ENCODE results near the gene ARHGAP44.

Gene ARHGAP44

DNA sequence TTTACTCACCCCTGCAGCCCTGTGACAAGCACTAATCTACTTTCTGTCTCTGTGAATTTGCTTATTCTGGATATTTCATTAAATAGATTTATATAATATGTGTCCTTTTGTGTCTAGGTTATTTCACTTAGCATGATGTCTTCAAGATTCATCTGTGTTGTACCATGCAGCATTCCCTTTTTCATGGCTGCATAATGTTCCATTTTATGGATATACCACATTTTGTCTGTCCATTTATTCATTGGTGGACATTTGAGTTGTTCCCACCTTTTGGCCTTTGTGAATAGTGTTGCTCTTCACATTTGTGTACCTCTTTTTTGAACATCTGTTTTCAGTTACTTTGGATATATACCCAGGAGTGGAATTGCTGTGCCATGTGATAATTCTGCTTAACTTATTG is 118.2 kb downstream of the ARHGAP44 start:
- ChIA-PET POLR2A (no interaction called here), CTCF (interaction anchor here (0.7 kb wide), 1 partner anchor 1279 kb away, joined by 3 read pairs; no protein-coding TSS in a partner anchor)
- TF ChIP-seq ZBTB48 (tag by site-specific recombination; IDR thresholded peaks at IDR 0.05) (no peak), ZNF580 (tag by site-specific recombination; IDR thresholded peaks at IDR 0.05) (peak; percentile 20; the same call in 1 of the 2 replicates), ZNF146 (tag by site-specific recombination; IDR thresholded peaks at IDR 0.05) (peak; percentile 91)
- TF ChIP-seq, protein P1, sequence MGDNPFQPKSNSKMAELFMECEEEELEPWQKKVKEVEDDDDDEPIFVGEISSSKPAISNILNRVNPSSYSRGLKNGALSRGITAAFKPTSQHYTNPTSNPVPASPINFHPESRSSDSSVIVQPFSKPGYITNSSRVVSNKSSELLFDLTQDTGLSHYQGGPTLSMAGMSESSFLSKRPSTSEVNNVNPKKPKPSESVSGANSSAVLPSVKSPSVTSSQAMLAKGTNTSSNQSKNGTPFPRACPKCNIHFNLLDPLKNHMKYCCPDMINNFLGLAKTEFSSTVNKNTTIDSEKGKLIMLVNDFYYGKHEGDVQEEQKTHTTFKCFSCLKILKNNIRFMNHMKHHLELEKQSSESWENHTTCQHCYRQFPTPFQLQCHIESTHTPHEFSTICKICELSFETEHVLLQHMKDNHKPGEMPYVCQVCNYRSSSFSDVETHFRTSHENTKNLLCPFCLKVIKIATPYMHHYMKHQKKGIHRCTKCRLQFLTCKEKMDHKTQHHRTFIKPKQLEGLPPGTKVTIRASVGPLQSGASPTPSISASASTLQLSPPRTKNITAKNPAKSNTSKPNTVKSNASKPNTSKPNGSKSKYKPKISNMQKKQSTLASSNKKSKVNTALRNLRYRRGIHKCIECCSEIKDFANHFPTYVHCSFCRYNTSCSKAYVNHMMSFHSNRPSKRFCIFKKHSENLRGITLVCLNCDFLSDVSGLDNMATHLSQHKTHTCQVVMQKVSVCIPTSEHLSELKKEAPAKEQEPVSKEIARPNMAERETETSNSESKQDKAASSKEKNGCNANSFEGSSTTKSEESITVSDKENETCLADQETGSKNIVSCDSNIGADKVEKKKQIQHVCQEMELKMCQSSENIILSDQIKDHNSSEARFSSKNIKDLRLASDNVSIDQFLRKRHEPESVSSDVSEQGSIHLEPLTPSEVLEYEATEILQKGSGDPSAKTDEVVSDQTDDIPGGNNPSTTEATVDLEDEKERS (tag by site-specific recombination; IDR thresholded peaks at IDR 0.05) = peak; percentile 18; the same call in 1 of the 2 replicates
- H3K4me3 ChIP-seq (ENCODE audit: low read depth, low read length) = no peak overlapping the region
- H3K9me3 ChIP-seq (ENCODE audit: control insufficient read depth, insufficient read depth, low read depth, low read length) = no peaks in the 10 kb centered on the region; the same call in 1 of the 2 replicates
- no peak overlapping the region for H3K27ac ChIP-seq (ENCODE audit: extremely low read depth, low read depth, low read length)
- H3K4me1 ChIP-seq (ENCODE audit: control insufficient read depth, insufficient read depth, low read length) = peaks cover 7% of the 10 kb centered on the region
- peaks cover 6 to 7% of the 10 kb centered on the region in 2 experiments; a peak in 2 of 3 replicates for H3K36me3 ChIP-seq (ENCODE audit: control insufficient read depth in 2 of 2, insufficient read depth in 1 of 2, low read length in 2 of 2)

DNA sequence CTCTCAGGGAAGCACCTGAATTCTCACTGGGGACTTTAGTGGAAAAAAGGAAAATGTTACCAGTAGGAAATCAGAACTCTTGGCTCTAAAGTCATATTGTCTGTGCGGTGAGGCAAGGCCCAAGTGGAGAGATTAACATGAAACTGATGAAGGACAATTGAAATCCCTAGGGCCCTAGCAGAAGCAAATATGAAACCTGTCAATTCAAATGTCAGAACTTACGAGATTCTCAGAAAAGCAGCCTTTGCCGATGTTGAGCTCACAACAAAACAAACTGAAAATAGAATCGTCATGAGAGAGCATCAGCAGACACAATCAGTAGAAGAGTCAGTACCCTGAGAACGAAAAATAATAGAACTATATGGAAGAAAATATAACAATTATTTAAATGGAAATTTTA is 119.7 kb downstream of the ARHGAP44 start:
- POLR2A ChIA-PET = no interaction called here
- Histone ChIP-seq H3K4me3 (ENCODE audit: low read depth, low read length) (no peak overlapping the region), H3K36me3 (ENCODE audit: control insufficient read depth in 2 of 2, insufficient read depth in 1 of 2, low read length in 2 of 2) (peaks cover 6 to 7% of the 10 kb centered on the region in 2 experiments), H3K27ac (ENCODE audit: extremely low read depth, low read depth, low read length) (no peak overlapping the region), H3K4me1 (ENCODE audit: control insufficient read depth, insufficient read depth, low read length) (no peaks in the 10 kb centered on the region), H3K9me3 (ENCODE audit: control insufficient read depth, insufficient read depth, low read depth, low read length) (no peaks in the 10 kb centered on the region; the same call in 1 of the 2 replicates)
- no peak for TF ChIP-seq ZNF302 (tag by site-specific recombination; IDR thresholded peaks at IDR 0.05; ENCODE audit: low read depth)
- TF ChIP-seq ZNF19 (tag by site-specific recombination; IDR thresholded peaks at IDR 0.05; ENCODE audit: low read depth) = no peak
- no peak for TF ChIP-seq ZNF214 (tag by site-specific recombination; IDR thresholded peaks at IDR 0.05; ENCODE audit: borderline replicate concordance)
- TF ChIP-seq MYNN (tag by site-specific recombination; IDR thresholded peaks at IDR 0.05; ENCODE audit: borderline replicate concordance) = no peak
- no peak for TF ChIP-seq ZNF274 (IDR thresholded peaks at IDR 0.05; ENCODE audit: low read length)
- no peak for TF ChIP-seq ZNF274 (tag by site-specific recombination; IDR thresholded peaks at IDR 0.05; ENCODE audit: borderline replicate concordance)
- TF ChIP-seq RBAK (tag by site-specific recombination; IDR thresholded peaks at IDR 0.05) = no peak
- no peak for TF ChIP-seq ZBTB26 (tag by site-specific recombination; optimal IDR thresholded peaks at IDR 0.05)
- CTCF ChIA-PET = no interaction called here

DNA sequence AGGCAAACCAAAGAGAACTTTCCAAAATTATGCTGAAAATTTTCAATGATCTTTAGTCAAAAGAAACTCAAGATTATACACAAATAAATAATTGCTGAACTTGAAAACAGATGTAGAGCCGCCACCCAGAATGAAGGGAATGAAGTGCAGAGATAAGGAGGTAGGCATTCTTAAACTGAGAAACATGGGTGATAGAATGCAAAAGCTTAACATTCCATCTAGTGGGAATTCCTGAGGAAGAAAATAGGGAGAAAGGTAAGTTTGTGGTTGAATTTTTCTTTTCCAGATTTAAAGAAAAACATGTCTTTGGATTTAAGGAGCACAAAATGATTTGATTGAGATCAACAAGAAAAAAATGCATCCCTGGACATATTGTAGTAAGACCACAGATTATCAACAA is 120.2 kb downstream of the ARHGAP44 start:
- H3K36me3 ChIP-seq (ENCODE audit: control insufficient read depth in 2 of 2, insufficient read depth in 1 of 2, low read length in 2 of 2) = peaks cover 5 to 6% of the 10 kb centered on the region in 2 experiments
- POLR2A ChIA-PET = no interaction called here
- no peak overlapping the region for H3K27ac ChIP-seq (ENCODE audit: extremely low read depth, low read depth, low read length)
- no peak overlapping the region for H3K4me3 ChIP-seq (ENCODE audit: low read depth, low read length)
- H3K4me1 ChIP-seq (ENCODE audit: control insufficient read depth, insufficient read depth, low read length) = no peaks in the 10 kb centered on the region
- H3K9me3 ChIP-seq (ENCODE audit: control insufficient read depth, insufficient read depth, low read depth, low read length) = no peaks in the 10 kb centered on the region; the same call in 1 of the 2 replicates
- CTCF ChIA-PET = no interaction called here
- TF ChIP-seq KLF9 (tag by site-specific recombination; IDR thresholded peaks at IDR 0.05; ENCODE audit: low read depth) (no peak), ZNF701 (tag by site-specific recombination; IDR thresholded peaks at IDR 0.05) (no peak), PRDM1 (tag by site-specific recombination; IDR thresholded peaks at IDR 0.05) (no peak), ZNF621 (tag by site-specific recombination; IDR thresholded peaks at IDR 0.05) (no peak), SP3 (tag by site-specific recombination; IDR thresholded peaks at IDR 0.05) (no peak), ZNF211 (tag by site-specific recombination; IDR thresholded peaks at IDR 0.05; ENCODE audit: low read depth) (no peak), ZNF335 (tag by site-specific recombination; conservative IDR thresholded peaks at IDR 0.05) (no peak), MEIS1 (CRISPR knock-in tag; IDR thresholded peaks at IDR 0.05; ENCODE audit: borderline replicate concordance) (no peak), ZNF530 (tag by site-specific recombination; IDR thresholded peaks at IDR 0.05; ENCODE audit: low read depth) (no peak), ZNF138 (tag by site-specific recombination; IDR thresholded peaks at IDR 0.05; ENCODE audit: borderline replicate concordance) (no peak), HOXA7 (CRISPR knock-in tag; IDR thresholded peaks at IDR 0.05; ENCODE audit: borderline replicate concordance) (no peak)
- TF ChIP-seq, protein P2, sequence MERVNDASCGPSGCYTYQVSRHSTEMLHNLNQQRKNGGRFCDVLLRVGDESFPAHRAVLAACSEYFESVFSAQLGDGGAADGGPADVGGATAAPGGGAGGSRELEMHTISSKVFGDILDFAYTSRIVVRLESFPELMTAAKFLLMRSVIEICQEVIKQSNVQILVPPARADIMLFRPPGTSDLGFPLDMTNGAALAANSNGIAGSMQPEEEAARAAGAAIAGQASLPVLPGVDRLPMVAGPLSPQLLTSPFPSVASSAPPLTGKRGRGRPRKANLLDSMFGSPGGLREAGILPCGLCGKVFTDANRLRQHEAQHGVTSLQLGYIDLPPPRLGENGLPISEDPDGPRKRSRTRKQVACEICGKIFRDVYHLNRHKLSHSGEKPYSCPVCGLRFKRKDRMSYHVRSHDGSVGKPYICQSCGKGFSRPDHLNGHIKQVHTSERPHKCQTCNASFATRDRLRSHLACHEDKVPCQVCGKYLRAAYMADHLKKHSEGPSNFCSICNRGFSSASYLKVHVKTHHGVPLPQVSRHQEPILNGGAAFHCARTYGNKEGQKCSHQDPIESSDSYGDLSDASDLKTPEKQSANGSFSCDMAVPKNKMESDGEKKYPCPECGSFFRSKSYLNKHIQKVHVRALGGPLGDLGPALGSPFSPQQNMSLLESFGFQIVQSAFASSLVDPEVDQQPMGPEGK (tag by site-specific recombination; IDR thresholded peaks at IDR 0.05) = no peak
- TF ChIP-seq, protein P3, sequence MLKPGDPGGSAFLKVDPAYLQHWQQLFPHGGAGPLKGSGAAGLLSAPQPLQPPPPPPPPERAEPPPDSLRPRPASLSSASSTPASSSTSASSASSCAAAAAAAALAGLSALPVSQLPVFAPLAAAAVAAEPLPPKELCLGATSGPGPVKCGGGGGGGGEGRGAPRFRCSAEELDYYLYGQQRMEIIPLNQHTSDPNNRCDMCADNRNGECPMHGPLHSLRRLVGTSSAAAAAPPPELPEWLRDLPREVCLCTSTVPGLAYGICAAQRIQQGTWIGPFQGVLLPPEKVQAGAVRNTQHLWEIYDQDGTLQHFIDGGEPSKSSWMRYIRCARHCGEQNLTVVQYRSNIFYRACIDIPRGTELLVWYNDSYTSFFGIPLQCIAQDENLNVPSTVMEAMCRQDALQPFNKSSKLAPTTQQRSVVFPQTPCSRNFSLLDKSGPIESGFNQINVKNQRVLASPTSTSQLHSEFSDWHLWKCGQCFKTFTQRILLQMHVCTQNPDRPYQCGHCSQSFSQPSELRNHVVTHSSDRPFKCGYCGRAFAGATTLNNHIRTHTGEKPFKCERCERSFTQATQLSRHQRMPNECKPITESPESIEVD (tag by site-specific recombination; IDR thresholded peaks at IDR 0.05) = no peak

Data from HEK293 (cell line).